Measurements from ENCODE around the gene CACTIN.

DNA sequence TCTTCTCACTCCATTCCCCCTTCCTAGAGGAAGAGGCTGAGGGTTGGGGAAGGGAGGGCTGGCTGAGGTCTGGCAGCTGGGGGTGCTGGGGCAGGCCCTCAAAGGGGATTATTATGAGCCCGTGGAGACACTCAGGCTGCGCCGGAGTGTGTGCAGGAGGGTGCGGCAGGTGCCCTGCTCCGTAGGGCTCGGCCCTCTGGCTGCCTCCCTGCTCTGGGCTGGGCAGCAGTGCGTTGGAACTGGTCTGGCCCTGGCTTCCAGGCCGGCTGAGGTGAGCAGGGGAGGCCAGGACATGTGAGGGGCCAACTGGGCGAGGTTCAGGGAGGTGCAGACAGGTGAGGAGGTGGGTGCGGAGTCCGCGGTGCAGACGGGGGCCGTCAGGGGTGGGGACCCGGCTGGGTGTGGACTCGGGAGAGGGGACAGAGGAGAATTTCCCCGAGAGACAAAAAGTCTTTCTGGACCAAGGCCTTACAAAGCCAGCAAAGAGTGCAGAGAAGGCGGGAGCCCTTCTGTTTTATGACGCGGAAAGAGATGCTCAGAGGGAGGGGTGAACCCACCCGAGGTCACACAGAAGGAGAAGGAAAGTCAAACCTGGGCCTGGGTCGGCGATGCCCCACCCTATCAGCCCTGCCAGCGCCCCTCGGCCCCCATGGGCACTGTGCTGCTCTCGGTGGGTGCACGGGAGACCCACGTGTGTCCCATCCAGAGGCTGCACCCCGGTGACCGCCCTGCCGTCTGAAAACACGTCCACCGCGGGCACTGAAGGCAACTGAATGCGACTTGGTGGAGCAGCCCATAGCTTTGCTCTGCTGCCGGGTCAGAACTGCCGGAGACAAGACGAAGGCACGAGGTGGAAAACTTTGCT is 42.7 kb upstream of the CACTIN start:
- TF ChIP-seq CTCF (IDR thresholded peaks at IDR 0.05 in 2 of 3, conservative IDR thresholded peaks at IDR 0.05 in 1 of 3; ENCODE audit: borderline replicate concordance in 1 of 3, insufficient read depth in 1 of 3, low read depth in 2 of 3, low read length in 2 of 3) (no peak), EZH2phosphoT487 (IDR thresholded peaks at IDR 0.05; ENCODE audit: borderline replicate concordance) (no peak), TCF7L2 (IDR thresholded peaks at IDR 0.05; ENCODE audit: borderline replicate concordance, extremely low read depth, insufficient read depth, insufficient read length) (no peak), SRF (IDR thresholded peaks at IDR 0.05; ENCODE audit: low read depth) (no peak), POLR2AphosphoS5 (IDR thresholded peaks at IDR 0.05; ENCODE audit: low read depth, low read length) (no peak)
- TF ChIP-seq, protein P1, sequence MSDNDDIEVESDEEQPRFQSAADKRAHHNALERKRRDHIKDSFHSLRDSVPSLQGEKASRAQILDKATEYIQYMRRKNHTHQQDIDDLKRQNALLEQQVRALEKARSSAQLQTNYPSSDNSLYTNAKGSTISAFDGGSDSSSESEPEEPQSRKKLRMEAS (IDR thresholded peaks at IDR 0.05) = no peak
